ENCODE measurements around the gene GIMAP8. TPM values are rescaled to one million over a fixed set of nuclear protein-coding genes. Genes with fewer than 3 reads are reported as not detected.

Gene GIMAP8
- total RNA-seq, 2 experiments from 2014 or later: 2.9 to 3.8 TPM

GRCh38 chr7:150405584-150406311, 44.7 kb upstream of the GIMAP8 start:
- no peaks in the 10 kb centered on the region for H3K27me3 Mint-ChIP-seq

GRCh38 chr7:150406312-150406566, 44.2 kb upstream of the GIMAP8 start:
- H3K36me3 ChIP-seq (ENCODE audit: insufficient read depth, low read length): peaks cover 22% of the 10 kb centered on the region
- no peaks in the 10 kb centered on the region for H3K27me3 ChIP-seq (ENCODE audit: control insufficient read depth in 1 of 2, insufficient read depth in 2 of 2, low read length in 2 of 2)
- peak overlapping the region; percentile 90 for H3K4me3 ChIP-seq (ENCODE audit: low read length)
- peaks cover 41% of the 10 kb centered on the region for H3K36me3 Mint-ChIP-seq (ENCODE audit: low read depth)
- DNase-seq (peak in 5 of 14 experiments; percentile 8 to 42 (median 34)), ATAC-seq (ENCODE audit: poor library complexity) (no peak)
- H3K9me3 Mint-ChIP-seq: no peaks in the 10 kb centered on the region
- peaks cover 34% of the 10 kb centered on the region for H3K4me1 ChIP-seq (ENCODE audit: insufficient read depth, low read length)
- peaks cover 37% of the 10 kb centered on the region for H3K4me1 Mint-ChIP-seq (ENCODE audit: low read depth)
- intact Hi-C loops (cut with DNase I, micrococcal nuclease): loop anchor here in 1 of 2 experiments (1.0 kb wide), 1 partner anchor 14 kb away; no protein-coding TSS in a partner anchor
- H3K27ac ChIP-seq (ENCODE audit: low read depth in 1 of 2, low read length in 2 of 2): peak overlapping the region; percentile 79 to 88
- H3K27me3 Mint-ChIP-seq: no peaks in the 10 kb centered on the region
- H3K9me3 ChIP-seq (ENCODE audit: control insufficient read depth in 1 of 2, insufficient read depth in 1 of 2, low read length in 2 of 2): no peaks in the 10 kb centered on the region
- ChIA-PET POLR2A (interaction anchor here (0.6 to 6.0 kb wide), 18 partner anchors 8 to 946 kb away, joined by 3 to 76 read pairs (median 3); partner anchors contain the start of genes GIMAP7, GIMAP8 and REPIN1), CTCF (interaction anchor here (1.2 to 4.4 kb wide), 7 partner anchors 14 to 351 kb away, joined by 3 to 30 read pairs (median 4); partner anchors contain the start of genes ACTR3C, LRRC61 and REPIN1)
- H3K4me3 Mint-ChIP-seq: peak overlapping the region; percentile 94
- TF ChIP-seq, protein P1, sequence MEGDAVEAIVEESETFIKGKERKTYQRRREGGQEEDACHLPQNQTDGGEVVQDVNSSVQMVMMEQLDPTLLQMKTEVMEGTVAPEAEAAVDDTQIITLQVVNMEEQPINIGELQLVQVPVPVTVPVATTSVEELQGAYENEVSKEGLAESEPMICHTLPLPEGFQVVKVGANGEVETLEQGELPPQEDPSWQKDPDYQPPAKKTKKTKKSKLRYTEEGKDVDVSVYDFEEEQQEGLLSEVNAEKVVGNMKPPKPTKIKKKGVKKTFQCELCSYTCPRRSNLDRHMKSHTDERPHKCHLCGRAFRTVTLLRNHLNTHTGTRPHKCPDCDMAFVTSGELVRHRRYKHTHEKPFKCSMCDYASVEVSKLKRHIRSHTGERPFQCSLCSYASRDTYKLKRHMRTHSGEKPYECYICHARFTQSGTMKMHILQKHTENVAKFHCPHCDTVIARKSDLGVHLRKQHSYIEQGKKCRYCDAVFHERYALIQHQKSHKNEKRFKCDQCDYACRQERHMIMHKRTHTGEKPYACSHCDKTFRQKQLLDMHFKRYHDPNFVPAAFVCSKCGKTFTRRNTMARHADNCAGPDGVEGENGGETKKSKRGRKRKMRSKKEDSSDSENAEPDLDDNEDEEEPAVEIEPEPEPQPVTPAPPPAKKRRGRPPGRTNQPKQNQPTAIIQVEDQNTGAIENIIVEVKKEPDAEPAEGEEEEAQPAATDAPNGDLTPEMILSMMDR (IDR thresholded peaks at IDR 0.05): no peak
- H3K27ac Mint-ChIP-seq: peak overlapping the region; percentile 82

More at GRCh38 chr7:150405584-150406311, 44.7 kb upstream of the GIMAP8 start:
- Histone ChIP-seq H3K4me3 (ENCODE audit: low read length) (peak overlapping the region; percentile 90), H3K36me3 (ENCODE audit: insufficient read depth, low read length) (peaks cover 18% of the 10 kb centered on the region), H3K4me1 (ENCODE audit: insufficient read depth, low read length) (peaks cover 34% of the 10 kb centered on the region), H3K9me3 (ENCODE audit: control insufficient read depth in 1 of 2, insufficient read depth in 1 of 2, low read length in 2 of 2) (no peaks in the 10 kb centered on the region), H3K27me3 (ENCODE audit: control insufficient read depth in 1 of 2, insufficient read depth in 2 of 2, low read length in 2 of 2) (no peaks in the 10 kb centered on the region), H3K27ac (ENCODE audit: low read depth in 1 of 2, low read length in 2 of 2) (peak overlapping the region; percentile 79 to 88)
- ChIA-PET POLR2A (interaction anchor here (0.6 to 6.0 kb wide), 20 partner anchors 9 to 945 kb away, joined by 3 to 76 read pairs (median 4); partner anchors contain the start of genes GIMAP7, GIMAP8 and REPIN1), CTCF (interaction anchor here (0.6 to 4.4 kb wide), 12 partner anchors 14 to 373 kb away, joined by 3 to 30 read pairs (median 4); partner anchors contain the start of genes ACTR3C, LRRC61 and REPIN1)
- peaks cover 37% of the 10 kb centered on the region for H3K4me1 Mint-ChIP-seq (ENCODE audit: low read depth)
- peak; percentile 33 for ATAC-seq (ENCODE audit: poor library complexity)
- peak overlapping the region; percentile 94 for H3K4me3 Mint-ChIP-seq
- peak in 3 of 14 experiments; percentile 11 to 23 (median 11) for DNase-seq
- no peaks in the 10 kb centered on the region for H3K9me3 Mint-ChIP-seq
- TF ChIP-seq, protein P1 (IDR thresholded peaks at IDR 0.05): no peak
- H3K27ac Mint-ChIP-seq: peak overlapping the region; percentile 82
- intact Hi-C loops (cut with DNase I, micrococcal nuclease): loop anchor here (1.0 to 2.0 kb wide), 4 partner anchors 15 to 49 kb away; partner anchors contain the start of genes REPIN1 (in 1 of the 2) and ZNF775 (in 1 of the 2)
- peaks cover 36% of the 10 kb centered on the region for H3K36me3 Mint-ChIP-seq (ENCODE audit: low read depth)

DNA sequence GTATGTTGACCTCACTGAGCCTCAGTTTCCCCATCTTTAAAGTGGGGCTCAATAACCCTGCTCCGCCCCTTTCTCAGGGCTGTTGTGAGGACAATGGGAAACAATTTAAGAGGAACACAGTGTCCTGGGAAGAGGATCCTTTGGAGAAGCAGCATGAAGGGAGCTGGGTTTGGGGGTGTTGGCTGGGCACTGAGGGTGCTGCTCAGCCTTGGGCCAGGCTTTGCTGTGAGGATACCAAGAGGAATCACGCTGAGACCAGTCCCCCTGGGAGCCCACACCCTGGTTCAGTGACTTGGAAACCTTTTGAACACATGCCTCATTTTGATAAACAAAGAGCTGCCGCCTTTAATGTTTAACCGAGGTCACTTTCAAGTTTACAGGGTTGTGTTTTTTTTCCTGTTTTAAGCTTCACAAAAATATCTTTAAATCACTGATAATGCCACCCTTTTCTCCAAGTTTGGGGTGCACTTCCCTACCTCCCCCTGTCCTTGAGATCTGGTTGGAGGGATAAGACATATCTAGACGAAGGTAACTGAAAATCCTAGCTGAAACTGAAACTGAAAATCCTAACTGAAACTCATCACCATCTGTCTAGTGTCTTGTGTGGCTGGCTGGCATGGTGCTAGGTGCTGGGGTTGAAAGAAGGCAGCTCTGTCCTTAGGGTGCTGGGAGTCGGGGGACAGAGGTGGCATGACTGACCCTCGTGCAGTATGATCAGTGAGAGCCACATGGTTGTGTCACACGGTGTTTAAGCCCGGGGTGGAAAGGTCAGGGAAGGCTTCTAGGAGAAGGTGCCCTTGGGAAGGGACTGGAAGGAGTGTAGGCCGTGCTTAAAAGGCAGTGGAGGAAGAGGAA, 43.6 kb upstream of the GIMAP8 start:
- Histone ChIP-seq H3K4me1 (ENCODE audit: insufficient read depth, low read length) (peaks cover 37% of the 10 kb centered on the region), H3K27me3 (ENCODE audit: control insufficient read depth in 1 of 2, insufficient read depth in 2 of 2, low read length in 2 of 2) (no peaks in the 10 kb centered on the region), H3K4me3 (ENCODE audit: low read length) (peak overlapping the region; percentile 90), H3K9me3 (ENCODE audit: control insufficient read depth in 1 of 2, insufficient read depth in 1 of 2, low read length in 2 of 2) (no peaks in the 10 kb centered on the region), H3K27ac (ENCODE audit: low read depth in 1 of 2, low read length in 2 of 2) (peak overlapping the region; percentile 79 to 88), H3K36me3 (ENCODE audit: insufficient read depth, low read length) (peaks cover 23% of the 10 kb centered on the region)
- intact Hi-C loops (cut with DNase I, micrococcal nuclease): loop anchor here in 1 of 2 experiments (1.0 kb wide), 1 partner anchor 14 kb away; no protein-coding TSS in a partner anchor
- ChIA-PET CTCF (interaction anchor here (1.2 to 4.4 kb wide), 4 partner anchors 14 to 84 kb away, joined by 3 to 30 read pairs (median 14); partner anchors contain the start of genes ACTR3C, LRRC61 and REPIN1), POLR2A (interaction anchor here (0.6 to 6.0 kb wide), 15 partner anchors 13 to 692 kb away, joined by 3 to 76 read pairs (median 4); partner anchors contain the start of genes ACTR3C, GIMAP8, LRRC61 and REPIN1)
- peak overlapping the region; percentile 94 for H3K4me3 Mint-ChIP-seq
- ATAC-seq (ENCODE audit: poor library complexity): peak; percentile 49
- DNase-seq: peak in 10 of 14 experiments; percentile 11 to 69 (median 28)
- H3K27me3 Mint-ChIP-seq: no peaks in the 10 kb centered on the region
- H3K4me1 Mint-ChIP-seq (ENCODE audit: low read depth): peaks cover 37% of the 10 kb centered on the region
- H3K9me3 Mint-ChIP-seq: no peaks in the 10 kb centered on the region
- peak overlapping the region; percentile 82 for H3K27ac Mint-ChIP-seq
- TF ChIP-seq, protein P1 (IDR thresholded peaks at IDR 0.05): no peak
- H3K36me3 Mint-ChIP-seq (ENCODE audit: low read depth): peaks cover 46% of the 10 kb centered on the region

Measured in CD4-positive, alpha-beta T cell (primary cell).